RWPE2 (cell line): ENCODE data around the gene PTPRO.

Source experiments
- ATAC-seq: fragments of 200-7000 bp; cut with Tn5 transposase; 3 replicates; pipeline ENCODE4 v1.9.1; 2021; ENCODE audit warnings: low read depth
- DNase-seq: peaks from one replicate; pipeline ENCODE4 v3.0.0-alpha.2; 2020; ENCODE audit warnings: low spot score
- H3K27ac ChIP-seq: fragments of 450-650 bp; 2 replicates; pipeline ENCODE4 v1.5.1; 2017; ENCODE audit warnings: mild to moderate bottlenecking; ENCODE audit not compliant: poor library complexity, severe bottlenecking
- H3K27me3 ChIP-seq: fragments of 250-450 bp; sonication (Bioruptor Pico); 2 replicates; pipeline ENCODE4 v1.5.1; 2021; ENCODE audit warnings: mild to moderate bottlenecking, moderate library complexity; ENCODE audit not compliant: insufficient read depth, poor library complexity, severe bottlenecking
- H3K36me3 ChIP-seq: fragments of 250-450 bp; sonication (Bioruptor Pico); 2 replicates; pipeline ENCODE4 v1.5.1; 2020; ENCODE audit warnings: low read depth, mild to moderate bottlenecking, moderate library complexity
- H3K4me1 ChIP-seq: fragments of 250-450 bp; sonication (Bioruptor Pico); 2 replicates; pipeline ENCODE4 v1.5.1; 2021; ENCODE audit warnings: mild to moderate bottlenecking, moderate library complexity; ENCODE audit not compliant: insufficient read depth, poor library complexity, severe bottlenecking
- H3K4me3 ChIP-seq: fragments of 250-450 bp; sonication (Bioruptor Pico); 2 replicates; pipeline ENCODE4 v1.5.1; 2021; ENCODE audit warnings: mild to moderate bottlenecking, moderate library complexity; ENCODE audit not compliant: severe bottlenecking
- H3K9me3 ChIP-seq: fragments of 250-450 bp; sonication (Bioruptor Pico); 2 replicates; pipeline ENCODE4 v1.5.1; 2021; ENCODE audit warnings: mild to moderate bottlenecking, moderate library complexity; ENCODE audit not compliant: severe bottlenecking
- TF ChIP-seq, protein P1 (sequence below): fragments of 450-650 bp; IDR thresholded peaks from one replicate; pipeline ENCODE4 v1.5.1; 2017; ENCODE audit warnings: mild to moderate bottlenecking, moderate library complexity; ENCODE audit not compliant: poor library complexity, severe bottlenecking

The PTPRO gene

DNA sequence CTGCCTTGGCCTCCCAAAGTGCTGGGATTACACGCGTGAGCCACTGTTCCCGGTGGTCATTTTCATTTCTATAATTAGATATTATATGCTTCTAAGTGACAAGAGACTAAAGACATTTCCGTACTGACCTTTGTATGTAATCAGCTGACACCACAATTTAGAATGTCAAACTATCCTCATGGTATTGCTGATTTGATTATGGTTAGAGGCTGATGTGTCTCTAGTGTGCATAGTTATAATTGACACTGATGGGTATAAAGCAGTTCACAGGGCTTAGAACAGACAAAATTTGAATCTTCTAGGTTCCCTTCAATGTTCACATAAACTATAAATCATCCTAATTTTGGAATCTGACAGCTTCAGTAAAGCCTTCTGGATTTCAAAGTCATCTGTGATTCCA lies 192.7 kb downstream of the PTPRO start:
- H3K27ac ChIP-seq = no peak overlapping the region
- ATAC-seq = no peak
- no peak for DNase-seq
- H3K36me3 ChIP-seq = no peaks in the 10 kb centered on the region
- TF ChIP-seq, protein P1, sequence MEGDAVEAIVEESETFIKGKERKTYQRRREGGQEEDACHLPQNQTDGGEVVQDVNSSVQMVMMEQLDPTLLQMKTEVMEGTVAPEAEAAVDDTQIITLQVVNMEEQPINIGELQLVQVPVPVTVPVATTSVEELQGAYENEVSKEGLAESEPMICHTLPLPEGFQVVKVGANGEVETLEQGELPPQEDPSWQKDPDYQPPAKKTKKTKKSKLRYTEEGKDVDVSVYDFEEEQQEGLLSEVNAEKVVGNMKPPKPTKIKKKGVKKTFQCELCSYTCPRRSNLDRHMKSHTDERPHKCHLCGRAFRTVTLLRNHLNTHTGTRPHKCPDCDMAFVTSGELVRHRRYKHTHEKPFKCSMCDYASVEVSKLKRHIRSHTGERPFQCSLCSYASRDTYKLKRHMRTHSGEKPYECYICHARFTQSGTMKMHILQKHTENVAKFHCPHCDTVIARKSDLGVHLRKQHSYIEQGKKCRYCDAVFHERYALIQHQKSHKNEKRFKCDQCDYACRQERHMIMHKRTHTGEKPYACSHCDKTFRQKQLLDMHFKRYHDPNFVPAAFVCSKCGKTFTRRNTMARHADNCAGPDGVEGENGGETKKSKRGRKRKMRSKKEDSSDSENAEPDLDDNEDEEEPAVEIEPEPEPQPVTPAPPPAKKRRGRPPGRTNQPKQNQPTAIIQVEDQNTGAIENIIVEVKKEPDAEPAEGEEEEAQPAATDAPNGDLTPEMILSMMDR = no peak
- H3K9me3 ChIP-seq = no peaks in the 10 kb centered on the region
- no peaks in the 10 kb centered on the region for H3K27me3 ChIP-seq
- H3K4me3 ChIP-seq = no peak overlapping the region
- H3K4me1 ChIP-seq = no peaks in the 10 kb centered on the region

DNA sequence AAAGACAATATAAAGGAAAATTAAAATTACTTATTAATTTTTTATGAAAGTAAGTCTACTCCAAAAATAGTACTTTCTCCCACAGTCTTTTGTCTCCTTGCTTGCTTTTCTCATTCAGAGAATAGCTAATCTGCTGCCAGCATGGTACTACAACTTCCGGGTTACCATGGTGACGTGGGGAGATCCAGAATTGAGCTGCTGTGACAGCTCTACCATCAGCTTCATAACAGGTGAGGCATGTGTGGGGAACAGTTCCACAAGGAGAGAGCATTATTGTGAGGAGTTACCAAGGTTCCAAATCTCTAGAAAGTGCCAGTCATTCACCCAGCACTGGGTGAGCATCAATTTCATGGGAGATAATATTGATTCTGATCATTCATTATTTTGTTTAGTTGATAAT lies 197.8 kb downstream of the PTPRO start:
- no peak overlapping the region for H3K27ac ChIP-seq
- no peaks in the 10 kb centered on the region for H3K36me3 ChIP-seq
- TF ChIP-seq, protein P1 = no peak
- no peak for DNase-seq
- H3K9me3 ChIP-seq = no peaks in the 10 kb centered on the region
- no peak for ATAC-seq
- no peaks in the 10 kb centered on the region for H3K27me3 ChIP-seq
- H3K4me1 ChIP-seq = no peaks in the 10 kb centered on the region
- no peak overlapping the region for H3K4me3 ChIP-seq

DNA sequence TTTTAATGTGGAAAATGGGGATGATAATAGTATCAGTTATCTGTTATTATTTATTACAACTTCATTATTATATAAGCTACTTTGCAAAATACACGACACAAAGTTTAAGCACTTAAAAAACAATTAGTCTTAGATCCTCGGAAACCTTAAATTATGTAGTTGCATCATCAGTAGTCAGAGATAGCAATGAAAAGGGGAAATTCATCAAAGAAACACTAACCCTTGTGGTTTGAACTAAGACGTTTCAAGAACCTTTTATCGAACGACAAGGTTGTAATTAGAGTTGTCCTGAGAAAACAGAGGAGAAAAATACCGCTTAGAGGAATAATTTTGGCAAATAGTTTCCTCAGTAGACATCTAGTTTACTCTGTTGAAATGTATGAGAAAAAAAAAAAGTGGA lies 198.5 kb downstream of the PTPRO start:
- peaks cover 5% of the 10 kb centered on the region for H3K4me1 ChIP-seq
- no peaks in the 10 kb centered on the region for H3K36me3 ChIP-seq
- H3K4me3 ChIP-seq = no peak overlapping the region
- H3K27me3 ChIP-seq = no peaks in the 10 kb centered on the region
- ATAC-seq = no peak
- H3K27ac ChIP-seq = no peak overlapping the region
- H3K9me3 ChIP-seq = no peaks in the 10 kb centered on the region
- TF ChIP-seq, protein P1 = no peak
- DNase-seq = no peak

DNA sequence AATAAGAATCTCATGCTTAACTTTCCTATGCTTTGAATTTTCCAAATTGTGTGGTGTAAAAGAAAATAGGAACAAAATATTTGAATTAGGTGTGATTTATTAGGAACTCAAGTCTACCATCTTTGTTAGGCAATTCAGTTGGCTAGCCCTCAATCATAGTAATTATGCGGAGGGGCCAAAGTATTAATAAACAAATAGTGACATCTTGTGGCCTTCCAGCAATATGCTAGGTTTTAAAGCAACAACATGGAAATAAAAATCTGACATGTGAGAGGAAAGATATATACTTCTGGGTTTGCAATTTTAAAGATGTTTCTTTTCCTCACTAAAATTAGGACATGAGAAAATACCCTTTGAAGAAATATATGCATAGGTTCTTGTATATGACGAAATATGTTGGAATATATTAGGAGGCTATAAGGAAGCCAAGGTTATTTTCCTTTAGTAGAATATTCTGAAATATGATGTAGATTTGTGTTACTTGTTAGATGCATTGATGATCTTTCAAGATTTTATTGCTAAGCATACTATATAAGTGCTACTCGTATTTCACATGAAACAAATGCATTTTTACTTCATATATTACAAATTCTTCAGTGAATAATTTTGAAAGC lies 200.4 kb downstream of the PTPRO start:
- DNase-seq (no peak), ATAC-seq (no peak)
- Histone ChIP-seq H3K9me3 (no peaks in the 10 kb centered on the region), H3K27ac (no peak overlapping the region), H3K36me3 (no peaks in the 10 kb centered on the region), H3K4me1 (peaks cover 10% of the 10 kb centered on the region), H3K4me3 (no peak overlapping the region), H3K27me3 (no peaks in the 10 kb centered on the region)
- TF ChIP-seq, protein P1 = peak; percentile 57

DNA sequence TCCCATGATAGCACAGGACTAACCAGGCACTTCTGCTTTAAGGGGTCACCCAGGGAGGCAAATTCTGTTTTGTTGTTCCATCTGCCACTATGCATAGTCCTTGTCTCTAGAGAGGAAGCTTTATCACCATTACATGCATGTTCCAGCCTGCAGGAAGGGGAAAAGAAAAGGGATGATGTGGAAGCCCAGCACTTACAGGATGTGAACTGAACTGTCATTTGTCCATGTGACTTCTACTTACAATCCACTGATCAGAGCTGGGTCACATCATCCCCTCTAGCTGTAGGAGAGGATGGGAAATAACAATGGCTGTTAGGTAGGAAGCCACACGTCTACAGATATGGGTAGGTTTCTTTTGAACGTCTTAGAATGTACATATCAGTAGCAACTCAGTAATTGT lies 203.1 kb downstream of the PTPRO start:
- Histone ChIP-seq H3K27me3 (no peaks in the 10 kb centered on the region), H3K4me1 (peaks cover 10% of the 10 kb centered on the region), H3K36me3 (no peaks in the 10 kb centered on the region), H3K9me3 (no peaks in the 10 kb centered on the region), H3K4me3 (no peak overlapping the region), H3K27ac (no peak overlapping the region)
- no peak for DNase-seq
- TF ChIP-seq, protein P1 = no peak
- no peak for ATAC-seq
